GM12874 (cell line): ENCODE data around the gene AXIN1.

Experiments
- TF ChIP-seq, protein P1 (sequence below): IDR thresholded peaks from 2 replicates; pipeline ENCODE4 v1.5.1; 2011; ENCODE audit warnings: low read depth, mild to moderate bottlenecking, control low read depth, low read length, moderate library complexity; ENCODE audit not compliant: insufficient read depth

AXIN1 gene

GRCh38 chr16:352547-353403 lies at the start of gene AXIN1:
Gene AXIN1, minus strand, starts transcription at chr16:352723. Its CDS starts 5,698 bp downstream, at chr16:347025.
- TF ChIP-seq, protein P1, sequence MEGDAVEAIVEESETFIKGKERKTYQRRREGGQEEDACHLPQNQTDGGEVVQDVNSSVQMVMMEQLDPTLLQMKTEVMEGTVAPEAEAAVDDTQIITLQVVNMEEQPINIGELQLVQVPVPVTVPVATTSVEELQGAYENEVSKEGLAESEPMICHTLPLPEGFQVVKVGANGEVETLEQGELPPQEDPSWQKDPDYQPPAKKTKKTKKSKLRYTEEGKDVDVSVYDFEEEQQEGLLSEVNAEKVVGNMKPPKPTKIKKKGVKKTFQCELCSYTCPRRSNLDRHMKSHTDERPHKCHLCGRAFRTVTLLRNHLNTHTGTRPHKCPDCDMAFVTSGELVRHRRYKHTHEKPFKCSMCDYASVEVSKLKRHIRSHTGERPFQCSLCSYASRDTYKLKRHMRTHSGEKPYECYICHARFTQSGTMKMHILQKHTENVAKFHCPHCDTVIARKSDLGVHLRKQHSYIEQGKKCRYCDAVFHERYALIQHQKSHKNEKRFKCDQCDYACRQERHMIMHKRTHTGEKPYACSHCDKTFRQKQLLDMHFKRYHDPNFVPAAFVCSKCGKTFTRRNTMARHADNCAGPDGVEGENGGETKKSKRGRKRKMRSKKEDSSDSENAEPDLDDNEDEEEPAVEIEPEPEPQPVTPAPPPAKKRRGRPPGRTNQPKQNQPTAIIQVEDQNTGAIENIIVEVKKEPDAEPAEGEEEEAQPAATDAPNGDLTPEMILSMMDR = peak; percentile 70

- TF ChIP-seq, protein P1 = peak; percentile 72
Measured at GRCh38 chr16:401468-402348, 49.2 kb upstream of the AXIN1 start, which contains the start of gene DECR2. Gene DECR2, plus strand, starts transcription at chr16:401885. Its CDS starts 79 bp downstream, at chr16:401964.

DNA sequence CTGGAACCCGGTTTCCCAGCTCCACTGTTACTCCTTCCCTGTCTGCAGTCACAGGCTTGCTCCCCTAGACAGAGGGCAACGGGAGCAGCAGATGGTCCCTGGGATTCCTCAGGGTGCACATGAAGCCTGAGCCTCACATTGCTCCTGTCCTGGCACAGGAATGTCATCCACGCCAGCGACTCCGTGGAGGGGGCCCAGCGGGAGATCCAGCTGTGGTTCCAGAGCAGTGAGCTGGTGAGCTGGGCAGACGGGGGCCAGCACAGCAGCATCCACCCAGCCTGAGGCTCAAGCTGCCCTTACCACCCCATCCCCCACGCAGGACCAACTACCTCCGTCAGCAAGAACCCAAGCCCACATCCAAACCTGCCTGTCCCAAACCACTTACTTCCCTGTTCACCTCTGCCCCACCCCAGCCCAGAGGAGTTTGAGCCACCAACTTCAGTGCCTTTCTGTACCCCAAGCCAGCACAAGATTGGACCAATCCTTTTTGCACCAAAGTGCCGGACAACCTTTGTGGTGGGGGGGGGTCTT lies 47.6 kb upstream of the AXIN1 start:
- TF ChIP-seq, protein P1 = no peak

GRCh38 chr16:399340-400019 lies 47.0 kb upstream of the AXIN1 start:
- TF ChIP-seq, protein P1 = no peak

DNA sequence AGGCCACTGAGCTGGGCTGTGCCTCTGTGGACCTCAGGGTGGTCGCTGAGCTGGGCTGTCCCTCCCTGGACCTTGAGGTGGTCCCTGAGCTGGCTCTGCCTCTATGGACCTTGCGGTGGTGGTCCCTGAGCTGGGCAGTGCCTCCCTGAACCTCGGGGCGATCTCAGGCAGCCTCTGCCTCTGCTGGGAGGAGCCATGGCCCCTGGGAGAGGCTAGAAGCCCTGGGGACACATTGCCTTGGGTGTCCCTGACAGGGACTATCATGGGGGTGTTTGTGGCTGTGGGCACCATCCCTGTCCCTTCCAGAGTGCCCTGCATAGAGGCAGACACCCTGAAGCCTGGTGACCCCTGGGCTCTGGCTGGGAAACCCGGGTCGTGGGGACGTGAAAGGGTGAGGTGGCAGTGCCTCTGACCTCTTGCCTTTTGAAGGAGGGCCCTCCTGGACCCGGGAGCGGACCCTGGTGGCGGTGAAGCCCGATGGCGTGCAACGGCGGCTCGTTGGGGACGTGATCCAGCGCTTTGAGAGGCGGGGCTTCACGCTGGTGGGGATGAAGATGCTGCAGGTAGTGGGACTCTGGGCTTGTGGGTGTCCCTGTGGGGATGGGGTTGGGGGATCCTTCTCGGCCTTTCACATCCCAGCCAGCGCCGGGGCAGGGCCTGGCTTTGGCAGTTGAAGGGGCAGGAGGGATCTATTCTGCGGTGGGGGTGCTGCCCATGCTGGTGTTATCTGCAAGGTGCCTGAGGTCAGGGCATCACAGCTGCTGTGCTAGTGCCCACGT lies 46.2 kb upstream of the AXIN1 start:
- TF ChIP-seq, protein P1 = no peak

DNA sequence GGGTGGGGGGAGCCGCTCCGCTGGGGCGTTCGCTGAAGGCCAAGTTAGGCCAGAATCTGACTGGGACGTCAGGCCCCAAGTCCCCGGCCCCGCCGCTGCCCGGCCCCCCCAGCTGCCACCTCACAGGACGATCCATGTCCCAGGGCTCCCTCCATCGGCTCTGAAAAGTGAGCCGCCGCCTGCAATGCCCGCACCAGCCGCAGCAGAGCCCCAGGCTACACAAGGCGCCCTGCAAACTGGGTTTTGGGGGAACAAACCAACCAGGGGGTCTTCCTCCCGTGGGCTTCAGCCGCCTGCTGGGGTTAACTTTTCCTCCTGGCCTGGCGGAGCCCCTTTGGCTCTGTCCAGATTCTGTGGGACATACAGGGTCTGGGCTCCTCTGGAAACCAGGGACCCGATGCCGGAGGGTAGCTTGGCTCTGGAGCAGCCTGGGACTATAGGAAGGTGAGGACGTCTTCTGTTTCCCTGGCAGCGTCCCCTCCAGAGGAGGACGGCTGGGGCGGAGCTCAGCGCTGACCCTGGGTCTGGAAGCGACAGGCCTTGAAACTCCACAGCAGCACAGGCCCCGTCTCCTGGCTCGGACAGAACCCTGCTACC lies 45.3 kb upstream of the AXIN1 start:
- TF ChIP-seq, protein P1 = peak; percentile 33; the same call in 1 of the 2 replicates
